HG02798 (cell line): Measurements from ENCODE around the gene PRKCH.

Source experiments
- ATAC-seq: cut with Tn5 transposase; IDR thresholded peaks from one replicate; pipeline ENCODE4 v1.9.1; 2021; ENCODE audit warnings: mild to moderate bottlenecking; ENCODE audit not compliant: unreplicated experiment, poor library complexity

PRKCH gene

GRCh38 chr14:61416591-61416990 is 95.2 kb downstream of the PRKCH start:
- peak; percentile 57 for ATAC-seq

GRCh38 chr14:61417141-61417540 is 95.8 kb downstream of the PRKCH start:
- ATAC-seq: no peak

GRCh38 chr14:61417883-61418455 is 96.6 kb downstream of the PRKCH start:
- no peak for ATAC-seq

GRCh38 chr14:61418746-61419145 is 97.4 kb downstream of the PRKCH start:
- ATAC-seq: no peak

GRCh38 chr14:61419201-61419600 is 97.8 kb downstream of the PRKCH start:
- no peak for ATAC-seq

GRCh38 chr14:61420326-61420725 is 98.9 kb downstream of the PRKCH start:
- no peak for ATAC-seq

- no peak for ATAC-seq
These were observed 100.0 kb downstream of the PRKCH start for GRCh38 chr14:61421212-61421923.

- no peak for ATAC-seq
These were observed 104.7 kb downstream of the PRKCH start for GRCh38 chr14:61426048-61426447.

- no peak for ATAC-seq
These were observed 106.9 kb downstream of the PRKCH start for GRCh38 chr14:61428261-61428660.

GRCh38 chr14:61429316-61429715 is 107.9 kb downstream of the PRKCH start:
- ATAC-seq: no peak

- ATAC-seq: no peak
These were observed 108.8 kb downstream of the PRKCH start for GRCh38 chr14:61430066-61430757.

GRCh38 chr14:61433169-61433568 is 111.8 kb downstream of the PRKCH start:
- no peak for ATAC-seq

GRCh38 chr14:61433828-61434227 is 112.4 kb downstream of the PRKCH start:
- no peak for ATAC-seq

GRCh38 chr14:61434311-61434710 is 112.9 kb downstream of the PRKCH start:
- no peak for ATAC-seq

GRCh38 chr14:61435563-61436337 is 114.4 kb downstream of the PRKCH start:
- no peak for ATAC-seq

GRCh38 chr14:61437381-61437780 is 116.0 kb downstream of the PRKCH start:
- no peak for ATAC-seq

- no peak for ATAC-seq
These were observed 116.7 kb downstream of the PRKCH start for GRCh38 chr14:61438036-61438435.

GRCh38 chr14:61438497-61438859 is 117.1 kb downstream of the PRKCH start:
- ATAC-seq: peak; percentile 53

GRCh38 chr14:61438860-61439765 is 117.7 kb downstream of the PRKCH start:
- ATAC-seq: peak; percentile 62
